ENCODE results near the gene OPCML. TPM values are rescaled to one million over a fixed set of nuclear protein-coding genes. Genes with fewer than 3 reads are reported as not detected.

The OPCML gene
- total and polyA plus RNA-seq, 7 donors = 0.01 to 0.80 (median 0.07) TPM; not detected in 4

DNA sequence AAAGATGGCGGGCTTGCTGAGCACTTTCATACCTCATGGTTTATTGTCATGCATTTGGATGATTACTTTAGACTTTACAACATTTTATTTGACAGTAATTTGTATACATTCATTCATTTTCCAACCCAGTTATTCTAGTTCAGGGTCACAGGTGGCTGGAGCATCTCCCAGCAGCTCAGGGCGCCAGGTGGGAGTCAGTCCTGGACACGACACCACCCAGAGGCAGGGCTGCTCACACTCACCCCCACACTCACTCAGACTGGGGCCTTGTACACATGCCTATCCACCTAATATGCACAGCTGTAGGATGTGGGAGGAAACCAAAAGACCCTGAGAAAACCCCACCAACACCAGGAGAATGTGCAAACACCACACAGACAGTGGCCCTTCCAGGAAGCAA is 123.9 kb downstream of the OPCML start:
- Histone ChIP-seq H3K27me3 (ENCODE audit: insufficient read depth in 3 of 3, low read length in 2 of 3) (peaks cover 0 to 6% (median 2%) of the 10 kb centered on the region in 3 donors), H3K4me3 (no peak overlapping the region), H3K4me1 (no peaks in the 10 kb centered on the region), H3K36me3 (ENCODE audit: insufficient read depth in 1 of 2, low read depth in 1 of 2) (no peaks in the 10 kb centered on the region), H3K27ac (no peak overlapping the region), H3K9me3 (no peaks in the 10 kb centered on the region)
- no peak for DNase-seq
- intact Hi-C loops (cut with DNase I) = no loop called here
- TF ChIP-seq, protein P1, sequence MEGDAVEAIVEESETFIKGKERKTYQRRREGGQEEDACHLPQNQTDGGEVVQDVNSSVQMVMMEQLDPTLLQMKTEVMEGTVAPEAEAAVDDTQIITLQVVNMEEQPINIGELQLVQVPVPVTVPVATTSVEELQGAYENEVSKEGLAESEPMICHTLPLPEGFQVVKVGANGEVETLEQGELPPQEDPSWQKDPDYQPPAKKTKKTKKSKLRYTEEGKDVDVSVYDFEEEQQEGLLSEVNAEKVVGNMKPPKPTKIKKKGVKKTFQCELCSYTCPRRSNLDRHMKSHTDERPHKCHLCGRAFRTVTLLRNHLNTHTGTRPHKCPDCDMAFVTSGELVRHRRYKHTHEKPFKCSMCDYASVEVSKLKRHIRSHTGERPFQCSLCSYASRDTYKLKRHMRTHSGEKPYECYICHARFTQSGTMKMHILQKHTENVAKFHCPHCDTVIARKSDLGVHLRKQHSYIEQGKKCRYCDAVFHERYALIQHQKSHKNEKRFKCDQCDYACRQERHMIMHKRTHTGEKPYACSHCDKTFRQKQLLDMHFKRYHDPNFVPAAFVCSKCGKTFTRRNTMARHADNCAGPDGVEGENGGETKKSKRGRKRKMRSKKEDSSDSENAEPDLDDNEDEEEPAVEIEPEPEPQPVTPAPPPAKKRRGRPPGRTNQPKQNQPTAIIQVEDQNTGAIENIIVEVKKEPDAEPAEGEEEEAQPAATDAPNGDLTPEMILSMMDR (IDR thresholded peaks at IDR 0.05) = no peak
- WGBS, 3 donors = 82 to 90% (median 82%) methylated on average over 3 of the region's 3 CpGs
- ATAC-seq = no peak

DNA sequence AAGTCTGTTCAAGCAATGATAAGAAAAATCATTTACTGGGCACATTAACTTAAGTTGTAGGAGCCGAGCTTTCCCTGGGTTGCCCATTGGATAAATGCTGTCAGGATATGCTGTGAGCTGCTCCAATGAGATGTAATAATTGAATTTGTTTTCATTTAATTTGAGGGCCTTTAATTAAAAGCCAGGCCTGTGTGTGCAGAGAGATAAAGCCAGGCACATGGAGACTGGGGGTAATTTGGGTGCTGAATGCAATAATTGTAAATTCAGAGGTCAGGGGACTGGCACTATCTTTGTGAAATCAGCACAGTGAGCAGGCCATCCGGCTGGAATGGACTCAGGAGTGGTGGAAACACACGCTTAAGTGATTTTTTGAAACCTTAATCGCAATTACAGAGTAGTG is 125.8 kb downstream of the OPCML start:
- Histone ChIP-seq H3K4me1 (no peaks in the 10 kb centered on the region), H3K9me3 (no peaks in the 10 kb centered on the region), H3K27ac (no peak overlapping the region), H3K36me3 (ENCODE audit: insufficient read depth in 1 of 2, low read depth in 1 of 2) (no peaks in the 10 kb centered on the region), H3K4me3 (no peak overlapping the region), H3K27me3 (ENCODE audit: insufficient read depth in 3 of 3, low read length in 2 of 3) (peaks cover 0 to 6% (median 0%) of the 10 kb centered on the region in 3 donors)
- DNase-seq (no peak), ATAC-seq (no peak)
- 76 to 86% (median 86%) methylated on average over 4 of the region's 4 CpGs for WGBS, 3 donors
- TF ChIP-seq, protein P1 (IDR thresholded peaks at IDR 0.05) = no peak
- intact Hi-C loops (cut with DNase I) = no loop called here

DNA sequence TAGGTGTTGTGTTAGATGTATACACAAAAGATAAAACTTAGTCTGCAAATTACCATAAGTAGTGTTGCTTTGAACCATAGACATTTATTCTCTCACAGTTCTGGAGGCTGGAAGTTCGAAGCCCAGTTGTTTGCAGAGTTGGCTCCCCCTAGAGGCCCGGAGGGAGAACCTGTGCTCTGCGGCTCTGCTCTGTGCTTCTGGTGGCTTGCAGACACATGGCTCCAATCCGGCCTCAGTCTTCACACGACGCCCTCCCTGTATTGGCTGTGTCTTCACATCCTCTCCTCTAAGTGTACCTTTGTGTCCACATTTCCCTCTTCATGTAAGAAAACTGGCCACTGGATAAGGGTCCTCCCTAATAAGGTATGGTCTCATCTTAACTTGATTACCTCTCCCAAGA is 128.4 kb downstream of the OPCML start:
- 84 to 91% (median 90%) methylated on average over 6 of the region's 6 CpGs for WGBS, 3 donors

DNA sequence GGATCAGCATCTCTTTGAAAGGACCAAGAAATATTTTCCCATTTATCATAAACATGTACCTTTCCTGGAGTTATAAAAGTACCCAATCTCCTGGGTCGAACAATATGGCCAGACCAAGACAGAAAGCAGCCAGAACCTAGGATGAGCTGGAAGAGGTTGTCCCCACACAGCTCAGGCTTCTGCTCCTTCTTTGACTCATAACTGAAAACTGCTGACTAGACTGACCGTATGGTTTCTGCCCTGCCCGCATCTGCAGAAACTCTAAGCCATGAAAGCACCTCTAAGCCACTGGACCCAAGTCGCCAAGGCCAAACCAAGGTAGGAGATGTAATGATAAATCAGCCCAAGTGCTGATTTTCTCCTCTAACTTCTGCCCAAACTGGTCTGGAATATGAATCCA is 129.8 kb downstream of the OPCML start:
- Histone ChIP-seq H3K9me3 (no peaks in the 10 kb centered on the region), H3K27ac (no peak overlapping the region), H3K4me1 (no peaks in the 10 kb centered on the region), H3K36me3 (ENCODE audit: insufficient read depth in 1 of 2, low read depth in 1 of 2) (no peaks in the 10 kb centered on the region), H3K27me3 (ENCODE audit: insufficient read depth in 3 of 3, low read length in 2 of 3) (peaks cover 0 to 6% (median 0%) of the 10 kb centered on the region in 3 donors), H3K4me3 (no peak overlapping the region)
- no peak for ATAC-seq
- no peak for DNase-seq
- TF ChIP-seq, protein P1 (IDR thresholded peaks at IDR 0.05) = no peak
- intact Hi-C loops (cut with DNase I) = no loop called here
- WGBS, 3 donors = 85 to 89% (median 88%) methylated on average over 4 of the region's 4 CpGs

More for the DNA sequence above, 128.4 kb downstream of the OPCML start:
- intact Hi-C loops (cut with DNase I) = no loop called here
- Histone ChIP-seq H3K4me1 (no peaks in the 10 kb centered on the region), H3K4me3 (no peak overlapping the region), H3K27me3 (ENCODE audit: insufficient read depth in 3 of 3, low read length in 2 of 3) (peaks cover 0 to 6% (median 0%) of the 10 kb centered on the region in 3 donors), H3K9me3 (no peaks in the 10 kb centered on the region), H3K27ac (no peak overlapping the region), H3K36me3 (ENCODE audit: insufficient read depth in 1 of 2, low read depth in 1 of 2) (no peaks in the 10 kb centered on the region)
- DNase-seq (no peak), ATAC-seq (no peak)
- TF ChIP-seq, protein P1 (IDR thresholded peaks at IDR 0.05) = peak; percentile 8

Measured in psoas muscle (tissue), 8 donors.